K562 (cell line): Measurements from ENCODE around the gene RBM19. TPM values are rescaled to one million over a fixed set of nuclear protein-coding genes. Genes with fewer than 3 reads are reported as not detected.

Experiments used
- ATAC-seq: fragments of 200-7000 bp; cut with Tn5 transposase; 3 replicates; pipeline ENCODE4 v1.9.1; 2020; ENCODE audit warnings: moderate library complexity
- BruUV-seq: library from RNA; stranded (reverse); fragments of 400-500 nt; replicated peaks from 2 replicates; lab custom pipeline; 2021; lab: Mats Ljungman, UMichigan
- CTCF ChIA-PET: fragments of 300-600 bp; formaldehyde crosslinking; extraction: SDS; loops from one replicate; lab custom pipeline; 2021; ENCODE audit warnings: low intra/inter-chr PET ratio; lab: Yijun Ruan, JAX
- POLR2A ChIA-PET: fragments of 300-600, 350-650 bp; sonication (Branson Sonifier 250); formaldehyde crosslinking; extraction: SDS; loops from one replicate; lab custom pipeline; 2021; ENCODE audit warnings: antibody characterized with exemption, inconsistent platforms; lab: Yijun Ruan, JAX
- DNase-seq, 4 experiments: peaks; one replicate each; pipeline versions ENCODE4 v3.0.0 to v3.0.0-alpha.2; 2011 to 2018; ENCODE audit warnings: low spot score in 3 of 4, mixed read lengths in 3 of 4; ENCODE audit errors: extremely low read depth in 1 of 4
- FAIRE-seq: peaks from 2 replicates; lab custom pipeline; 2011; peaks lifted over from hg19 to GRCh38; lab: Jason Lieb, UNC
- H2AFZ ChIP-seq: 2 replicates; pipeline ENCODE4 v1.6.0; 2011; ENCODE audit warnings: low read depth, low read length, control low read depth, inconsistent platforms
- H3K27ac ChIP-seq: fragments of 200-600 bp; 3 replicates; pipeline ENCODE4 v1.8.0; 2011; ENCODE audit warnings: low read depth, mild to moderate bottlenecking, control low read depth, inconsistent platforms, low read length, moderate library complexity, mixed read lengths; ENCODE audit errors: extremely low read depth
- H3K27me3 ChIP-seq, 2 experiments: fragments of 300-600 bp in 1 of 2; 2 replicates in 1 of 2; 3 replicates in 1 of 2; pipeline versions ENCODE4 v1.6.0 to v1.8.0; 2011; ENCODE audit warnings: inconsistent platforms in 2 of 2, low read length in 2 of 2, mild to moderate bottlenecking in 1 of 2, mixed read lengths in 1 of 2, moderate library complexity in 1 of 2; ENCODE audit not compliant: control insufficient read depth in 2 of 2, insufficient read depth in 2 of 2
- H3K36me3 ChIP-seq: fragments of 300-600 bp; 3 replicates; pipeline ENCODE4 v1.8.0; 2011; ENCODE audit warnings: mild to moderate bottlenecking, low read length, inconsistent platforms; ENCODE audit not compliant: control insufficient read depth, insufficient read depth
- H3K4me1 ChIP-seq, 2 experiments: fragments of 200-600 bp in 1 of 2; replicated peaks in 1 of 2; 2 replicates in 1 of 2; 3 replicates in 1 of 2; pipeline versions ENCODE4 v1.5.1 to v1.8.0; 2011; ENCODE audit warnings: inconsistent platforms in 2 of 2, low read length in 2 of 2, mild to moderate bottlenecking in 1 of 2, mixed read lengths in 1 of 2, moderate library complexity in 1 of 2; ENCODE audit not compliant: control insufficient read depth in 2 of 2, insufficient read depth in 2 of 2
- H3K4me2 ChIP-seq: 2 replicates; pipeline ENCODE4 v1.6.1; 2011; ENCODE audit warnings: low read length, control low read depth, inconsistent platforms, mixed read lengths; ENCODE audit not compliant: insufficient read depth
- H3K4me3 ChIP-seq: fragments of 200-600 bp; sonication (generic), shearing (Covaris generic); 2 replicates; pipeline ENCODE4 v1.5.1; 2016; ENCODE audit warnings: control low read depth, inconsistent platforms
- H3K79me2 ChIP-seq: fragments of 200-600 bp; 3 replicates; pipeline ENCODE4 v1.8.0; 2011; ENCODE audit warnings: low read length, inconsistent platforms; ENCODE audit not compliant: control insufficient read depth, insufficient read depth
- H3K9ac ChIP-seq, 2 experiments: 2 replicates each; pipeline versions ENCODE4 v1.6.0 to v1.6.1; 2011; ENCODE audit warnings: low read depth in 2 of 2, low read length in 2 of 2, control low read depth in 1 of 2, inconsistent platforms in 1 of 2, mild to moderate bottlenecking in 1 of 2, mixed read lengths in 1 of 2; ENCODE audit not compliant: insufficient read depth in 1 of 2
- H3K9me1 ChIP-seq: one replicate; pipeline ENCODE4 v1.6.0; 2011; ENCODE audit warnings: inconsistent platforms, mild to moderate bottlenecking, low read length, moderate library complexity; ENCODE audit not compliant: control insufficient read depth, insufficient read depth
- H3K9me3 ChIP-seq: replicated peaks from 2 replicates; pipeline ENCODE4 v1.5.1; 2011; ENCODE audit warnings: low read depth, low read length, inconsistent platforms; ENCODE audit not compliant: control insufficient read depth, insufficient read depth
- H4K20me1 ChIP-seq: replicated peaks from 2 replicates; pipeline ENCODE4 v1.6.1; 2011; ENCODE audit warnings: low read length, inconsistent platforms, mixed read lengths; ENCODE audit not compliant: control insufficient read depth, insufficient read depth
- DMBX1 ChIP-seq: fragments of 250-450 bp; sonication (Bioruptor Pico); IDR thresholded peaks from 2 replicates; pipeline ENCODE4 v1.8.0; 2022; ENCODE audit warnings: inconsistent platforms, mild to moderate bottlenecking, moderate library complexity, borderline replicate concordance
- EP300 ChIP-seq: IDR thresholded peaks from 2 replicates; pipeline ENCODE4 v1.6.1; 2012; ENCODE audit warnings: low read length, improper control_type of control experiment
- HNRNPLL ChIP-seq: fragments of 200-400 bp; formaldehyde crosslinking; IDR thresholded peaks from 2 replicates; pipeline ENCODE4 v1.6.1; 2017; ENCODE audit warnings: low read length, low read depth, mild to moderate bottlenecking; ENCODE audit not compliant: poor library complexity, severe bottlenecking
- RUNX1 ChIP-seq: sonication (generic); IDR thresholded peaks from 2 replicates; pipeline ENCODE4 v1.6.1; 2016; ENCODE audit warnings: antibody characterized with exemption, low read depth
- XRCC3 ChIP-seq: fragments of 450-650 bp; IDR thresholded peaks from 2 replicates; pipeline ENCODE4 v1.6.1; 2017; ENCODE audit warnings: mild to moderate bottlenecking, moderate library complexity
- ZKSCAN1 ChIP-seq: fragments of 150-350 bp; IDR thresholded peaks from 2 replicates; pipeline ENCODE4 v1.6.1; 2016; ENCODE audit warnings: low read depth, low read length
- ZNF133 ChIP-seq: fragments of 250-450 bp; sonication (Bioruptor Pico); IDR thresholded peaks from 2 replicates; pipeline ENCODE4 v1.4.0; 2020; ENCODE audit warnings: mild to moderate bottlenecking
- WGBS: fragments of 100-300 bp; shearing (Covaris generic); methylation state at CpG from one replicate; pipeline ENCODE4 v1.1.6; 2016; ENCODE audit warnings: low coverage, mixed read lengths; ENCODE audit not compliant: insufficient coverage; ENCODE audit errors: missing lambda C conversion rate; 5-methylcytosine and 5-hydroxymethylcytosine counted together
- in situ Hi-C: fragments of 300-500 bp; cut with MboI; formaldehyde crosslinking; loops from 4 replicates; pipeline ENCODE4 v1.15.0; 2018; ENCODE audit warnings: inconsistent platforms, mixed read lengths
- intact Hi-C: fragments of 100-400 bp; cut with micrococcal nuclease; formaldehyde crosslinking; loops from 2 replicates; pipeline ENCODE4 v1.14.2; 2022
- polyA plus RNA-seq, 8 experiments: library from polyadenylated mRNA; depleted of rRNA in 4 of 8; stranded (reverse) in 5 of 8; unstranded in 3 of 8; fragments of >200 nt; fragmentation: Nextera tagmentation in 2 of 8; fragmentation: Illumina TruSeq in 1 of 8; extraction: Ambion mirVana in 2 of 8; extraction: Trizol in 1 of 8; gene quantifications; 2 replicates each; pipeline versions ENCODE4 v1.2.1 to v1.2.3, GENCODE V29; 2011 to 2014; ENCODE audit warnings: inconsistent platforms in 1 of 8, missing spikeins in 1 of 8
- total RNA-seq, 7 experiments: library from RNA; depleted of rRNA in 6 of 7; stranded (reverse); fragments of >200 nt in 6 of 7; fragmentation: Illumina TruSeq in 2 of 7; extraction: Trizol in 2 of 7; gene quantifications; 2 replicates each; pipeline versions ENCODE4 v1.2.1 to v1.2.3, GENCODE V29; 2011 to 2021; ENCODE audit warnings: low replicate concordance in 1 of 7
- TF ChIP-seq, protein P1 (sequence below): fragments of 250-450 bp; sonication (Bioruptor Pico); IDR thresholded peaks from 2 replicates; pipeline ENCODE4 v1.5.1; 2021; ENCODE audit warnings: mild to moderate bottlenecking
- TF ChIP-seq, protein P2 (sequence below): fragments of 450-650 bp; IDR thresholded peaks from 2 replicates; pipeline ENCODE4 v1.6.1; 2018; ENCODE audit warnings: mild to moderate bottlenecking, low read depth; ENCODE audit not compliant: partially characterized antibody
- TF ChIP-seq, protein P3 (sequence below), 2 experiments: IDR thresholded peaks; 2 replicates each; pipeline ENCODE4 v1.6.1; 2012; ENCODE audit warnings: improper control_type of control experiment in 2 of 2, low read depth in 2 of 2, low read length in 2 of 2, borderline replicate concordance in 1 of 2
- TF ChIP-seq, protein P4 (sequence below), 2 experiments: IDR thresholded peaks; 2 replicates each; pipeline ENCODE4 v1.6.1; 2011; ENCODE audit warnings: borderline replicate concordance in 1 of 2, control low read depth in 1 of 2, low read depth in 1 of 2, low read length in 1 of 2, mild to moderate bottlenecking in 1 of 2, mixed read lengths in 1 of 2, moderate library complexity in 1 of 2; ENCODE audit not compliant: insufficient read depth in 1 of 2, insufficient read length in 1 of 2, poor library complexity in 1 of 2, severe bottlenecking in 1 of 2; ENCODE audit errors: extremely low read depth in 1 of 2

The RBM19 gene
- total and polyA plus RNA-seq, 9 of the 15 experiments (the other 6 are each of a cell fraction or from before 2014, with no cell fraction given) = 16.0 to 58.4 (median 37.9) TPM

DNA sequence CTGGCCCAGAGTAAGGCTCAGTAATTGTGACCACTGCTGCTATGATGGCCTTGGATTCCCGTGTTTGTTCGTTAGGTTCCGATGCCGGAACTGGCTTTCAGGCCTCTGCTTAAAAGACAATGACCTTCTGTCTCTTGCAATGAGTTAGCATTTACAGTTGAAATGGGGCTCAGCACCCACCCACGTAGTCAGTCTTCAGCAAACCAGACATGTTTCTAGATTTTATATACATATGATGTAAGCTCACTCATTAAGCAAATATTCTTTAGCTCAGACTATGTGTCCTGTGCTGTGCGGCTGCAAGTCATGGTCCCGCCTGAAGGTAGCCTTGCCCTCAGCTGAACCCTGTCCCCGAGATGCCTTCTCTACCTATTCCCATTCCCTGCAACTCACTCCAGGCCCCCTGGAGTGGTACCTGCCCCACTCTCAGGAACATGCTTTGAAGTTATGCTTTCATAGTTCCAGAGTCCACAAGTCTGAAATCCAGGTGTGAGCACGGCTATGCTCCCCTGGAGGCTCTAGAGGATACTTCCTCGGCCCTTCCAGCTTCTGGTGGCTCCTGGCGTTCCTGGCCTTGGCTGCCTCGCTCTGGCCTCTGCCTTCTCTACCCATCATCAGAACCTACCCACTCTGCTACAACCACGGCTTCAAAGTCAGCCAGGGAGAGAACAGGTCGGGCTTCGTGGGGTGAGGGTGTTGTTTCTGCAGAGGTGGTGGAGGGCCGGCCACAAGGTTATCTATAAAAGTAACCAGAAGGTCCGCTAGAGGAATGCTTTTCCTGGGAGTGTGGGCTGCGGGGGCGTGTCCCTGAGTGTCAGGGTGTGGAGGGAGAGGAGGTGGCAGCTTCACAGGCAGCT, 157.8 kb downstream of the RBM19 start:
- H3K9me3 ChIP-seq = no peaks in the 10 kb centered on the region
- H3K79me2 ChIP-seq = no peaks in the 10 kb centered on the region
- in situ Hi-C loops = no loop called here
- no peaks in the 10 kb centered on the region; the same call in 1 of the 2 replicates for H4K20me1 ChIP-seq
- no peak overlapping the region for H3K27ac ChIP-seq
- intact Hi-C loops = no loop called here
- POLR2A ChIA-PET = interaction anchor here (0.6 kb wide), 1 partner anchor 36 kb away, joined by 4 read pairs; no protein-coding TSS in a partner anchor
- peak overlapping the region; percentile 22; the same call in 1 of the 2 replicates for H3K4me2 ChIP-seq
- no peak overlapping the region for H3K4me3 ChIP-seq
- H2AFZ ChIP-seq = no peak overlapping the region; the same call in 1 of the 2 replicates
- CTCF ChIA-PET = interaction anchor here (0.9 kb wide), 1 partner anchor 104 kb away, joined by 3 read pairs; no protein-coding TSS in a partner anchor
- ATAC-seq (peak; percentile 80), FAIRE-seq (no peak), DNase-seq (peak; percentile 61 to 83 (median 70))
- BruUV-seq = no TSS peak
- no peaks in the 10 kb centered on the region for H3K9me1 ChIP-seq
- H3K36me3 ChIP-seq = no peaks in the 10 kb centered on the region
- H3K27me3 ChIP-seq = peaks cover 0 to 5% of the 10 kb centered on the region in 2 experiments; a peak in 2 of 5 replicates
- peak overlapping the region in 1 of 2 experiments; percentile 74; a peak in 2 of 4 replicates for H3K9ac ChIP-seq
- WGBS = 48% methylated on average over 19 of the region's 19 CpGs
- peaks cover 16 to 17% of the 10 kb centered on the region in 2 experiments; a peak in 4 of 5 replicates for H3K4me1 ChIP-seq
- TF ChIP-seq DMBX1 (no peak), XRCC3 (no peak), RUNX1 (no peak), ZNF133 (no peak), HNRNPLL (no peak), EP300 (no peak), ZKSCAN1 (peak; percentile 50; the same call in 1 of the 2 replicates)
- TF ChIP-seq, protein P1, sequence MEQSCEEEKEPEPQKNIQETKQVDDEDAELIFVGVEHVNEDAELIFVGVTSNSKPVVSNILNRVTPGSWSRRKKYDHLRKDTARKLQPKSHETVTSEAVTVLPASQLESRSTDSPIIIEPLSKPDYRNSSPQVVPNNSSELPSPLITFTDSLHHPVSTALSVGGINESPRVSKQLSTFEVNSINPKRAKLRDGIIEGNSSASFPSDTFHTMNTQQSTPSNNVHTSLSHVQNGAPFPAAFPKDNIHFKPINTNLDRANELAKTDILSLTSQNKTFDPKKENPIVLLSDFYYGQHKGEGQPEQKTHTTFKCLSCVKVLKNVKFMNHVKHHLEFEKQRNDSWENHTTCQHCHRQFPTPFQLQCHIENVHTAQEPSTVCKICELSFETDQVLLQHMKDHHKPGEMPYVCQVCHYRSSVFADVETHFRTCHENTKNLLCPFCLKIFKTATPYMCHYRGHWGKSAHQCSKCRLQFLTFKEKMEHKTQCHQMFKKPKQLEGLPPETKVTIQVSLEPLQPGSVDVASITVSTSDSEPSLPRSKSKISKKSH (CRISPR knock-in tag) = no peak
- TF ChIP-seq, protein P2, sequence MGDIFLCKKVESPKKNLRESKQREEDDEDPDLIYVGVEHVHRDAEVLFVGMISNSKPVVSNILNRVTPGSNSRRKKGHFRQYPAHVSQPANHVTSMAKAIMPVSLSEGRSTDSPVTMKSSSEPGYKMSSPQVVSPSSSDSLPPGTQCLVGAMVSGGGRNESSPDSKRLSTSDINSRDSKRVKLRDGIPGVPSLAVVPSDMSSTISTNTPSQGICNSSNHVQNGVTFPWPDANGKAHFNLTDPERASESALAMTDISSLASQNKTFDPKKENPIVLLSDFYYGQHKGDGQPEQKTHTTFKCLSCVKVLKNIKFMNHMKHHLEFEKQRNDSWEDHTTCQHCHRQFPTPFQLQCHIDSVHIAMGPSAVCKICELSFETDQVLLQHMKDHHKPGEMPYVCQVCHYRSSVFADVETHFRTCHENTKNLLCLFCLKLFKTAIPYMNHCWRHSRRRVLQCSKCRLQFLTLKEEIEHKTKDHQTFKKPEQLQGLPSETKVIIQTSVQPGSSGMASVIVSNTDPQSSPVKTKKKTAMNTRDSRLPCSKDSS = no peak
- TF ChIP-seq, protein P3, sequence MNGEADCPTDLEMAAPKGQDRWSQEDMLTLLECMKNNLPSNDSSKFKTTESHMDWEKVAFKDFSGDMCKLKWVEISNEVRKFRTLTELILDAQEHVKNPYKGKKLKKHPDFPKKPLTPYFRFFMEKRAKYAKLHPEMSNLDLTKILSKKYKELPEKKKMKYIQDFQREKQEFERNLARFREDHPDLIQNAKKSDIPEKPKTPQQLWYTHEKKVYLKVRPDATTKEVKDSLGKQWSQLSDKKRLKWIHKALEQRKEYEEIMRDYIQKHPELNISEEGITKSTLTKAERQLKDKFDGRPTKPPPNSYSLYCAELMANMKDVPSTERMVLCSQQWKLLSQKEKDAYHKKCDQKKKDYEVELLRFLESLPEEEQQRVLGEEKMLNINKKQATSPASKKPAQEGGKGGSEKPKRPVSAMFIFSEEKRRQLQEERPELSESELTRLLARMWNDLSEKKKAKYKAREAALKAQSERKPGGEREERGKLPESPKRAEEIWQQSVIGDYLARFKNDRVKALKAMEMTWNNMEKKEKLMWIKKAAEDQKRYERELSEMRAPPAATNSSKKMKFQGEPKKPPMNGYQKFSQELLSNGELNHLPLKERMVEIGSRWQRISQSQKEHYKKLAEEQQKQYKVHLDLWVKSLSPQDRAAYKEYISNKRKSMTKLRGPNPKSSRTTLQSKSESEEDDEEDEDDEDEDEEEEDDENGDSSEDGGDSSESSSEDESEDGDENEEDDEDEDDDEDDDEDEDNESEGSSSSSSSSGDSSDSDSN (IDR thresholded peaks at IDR 0.05; ENCODE audit: borderline replicate concordance in 1 of 2, low read depth in 2 of 2, low read length in 2 of 2) = no peak
- TF ChIP-seq, protein P4, sequence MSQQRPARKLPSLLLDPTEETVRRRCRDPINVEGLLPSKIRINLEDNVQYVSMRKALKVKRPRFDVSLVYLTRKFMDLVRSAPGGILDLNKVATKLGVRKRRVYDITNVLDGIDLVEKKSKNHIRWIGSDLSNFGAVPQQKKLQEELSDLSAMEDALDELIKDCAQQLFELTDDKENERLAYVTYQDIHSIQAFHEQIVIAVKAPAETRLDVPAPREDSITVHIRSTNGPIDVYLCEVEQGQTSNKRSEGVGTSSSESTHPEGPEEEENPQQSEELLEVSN (IDR thresholded peaks at IDR 0.05; ENCODE audit: borderline replicate concordance in 1 of 2, extremely low read depth in 1 of 2, insufficient read depth in 1 of 2, insufficient read length in 1 of 2, low read depth in 1 of 2, low read length in 1 of 2, poor library complexity in 1 of 2, severe bottlenecking in 1 of 2) = no peak
